OCI-LY1 (cell line): ENCODE data around the gene SHROOM4.

Experiments used
- H2AFZ ChIP-seq: fragments of 200-600 bp; sonication (generic), shearing (Covaris generic); 2 replicates; pipeline ENCODE4 v1.6.0; 2014; ENCODE audit warnings: antibody characterized with exemption, mild to moderate bottlenecking, low read length
- H3F3A ChIP-seq: fragments of 200-600 bp; sonication (generic), shearing (Covaris generic); 2 replicates; pipeline ENCODE4 v1.6.0; 2014; ENCODE audit warnings: mild to moderate bottlenecking, antibody characterized with exemption, low read length, moderate library complexity; ENCODE audit not compliant: insufficient read depth
- H3K27ac ChIP-seq: fragments of 200-600 bp; sonication (generic); 2 replicates; pipeline ENCODE4 v1.5.1; 2014; ENCODE audit warnings: low read length, mixed run types, mild to moderate bottlenecking, low read depth; ENCODE audit not compliant: poor library complexity, severe bottlenecking
- H3K27me3 ChIP-seq: fragments of 200-600 bp; sonication (generic); 2 replicates; pipeline ENCODE4 v1.6.0; 2014; ENCODE audit warnings: antibody characterized with exemption, mild to moderate bottlenecking, low read length, moderate library complexity; ENCODE audit not compliant: insufficient read depth
- H3K36me3 ChIP-seq: fragments of 200-600 bp; sonication (generic); 2 replicates; pipeline ENCODE4 v1.6.1; 2014; ENCODE audit warnings: mild to moderate bottlenecking, antibody characterized with exemption, low read length, moderate library complexity, mixed read lengths; ENCODE audit not compliant: insufficient read depth
- H3K4me1 ChIP-seq: fragments of 200-600 bp; sonication (generic); 2 replicates; pipeline ENCODE4 v1.5.1; 2014; ENCODE audit warnings: mild to moderate bottlenecking, low read length, moderate library complexity; ENCODE audit not compliant: insufficient read depth, severe bottlenecking
- H3K4me2 ChIP-seq: fragments of 200-600 bp; sonication (generic), shearing (Covaris generic); 2 replicates; pipeline ENCODE4 v1.6.1; 2014; ENCODE audit warnings: low read length
- H3K4me3 ChIP-seq: fragments of 200-600 bp; sonication (generic); 2 replicates; pipeline ENCODE4 v1.5.1; 2014; ENCODE audit warnings: low read length, low read depth, mild to moderate bottlenecking, mixed read lengths; ENCODE audit not compliant: poor library complexity, severe bottlenecking
- H3K79me2 ChIP-seq: fragments of 200-600 bp; shearing (Covaris generic); 2 replicates; pipeline ENCODE4 v1.6.1; 2016; ENCODE audit warnings: mixed run types, low read length, mixed read lengths; ENCODE audit not compliant: insufficient read depth
- H3K9ac ChIP-seq: fragments of 200-600 bp; sonication (generic), shearing (Covaris generic); 2 replicates; pipeline ENCODE4 v1.6.1; 2014; ENCODE audit warnings: mild to moderate bottlenecking, low read length, mixed read lengths
- H3K9me2 ChIP-seq: fragments of 200-600 bp; sonication (generic), shearing (Covaris generic); 2 replicates; pipeline ENCODE4 v1.6.1; 2014; ENCODE audit warnings: low read depth, mild to moderate bottlenecking, low read length, mixed read lengths
- H3K9me3 ChIP-seq: fragments of 200-600 bp; shearing (Covaris generic); 2 replicates; pipeline ENCODE4 v1.6.1; 2014; ENCODE audit warnings: low read length, mixed read lengths
- H4K20me1 ChIP-seq: fragments of 200-600 bp; sonication (generic), shearing (Covaris generic); 2 replicates; pipeline ENCODE4 v1.6.0; 2016; ENCODE audit warnings: mild to moderate bottlenecking, low read length; ENCODE audit not compliant: insufficient read depth
- EZH2 ChIP-seq: fragments of 200-600 bp; sonication (generic), shearing (Covaris generic); IDR thresholded peaks from 2 replicates; pipeline ENCODE4 v1.8.0; 2017; ENCODE audit warnings: borderline replicate concordance, mixed run types, mild to moderate bottlenecking, antibody characterized with exemption, low read length, moderate library complexity, mixed read lengths
- TF ChIP-seq, protein P1 (sequence below): fragments of 200-600 bp; sonication (generic), shearing (Covaris generic); IDR thresholded peaks from 2 replicates; pipeline ENCODE4 v1.5.1; 2017; ENCODE audit warnings: mild to moderate bottlenecking, antibody characterized with exemption, low read length, moderate library complexity, mixed read lengths

SHROOM4 gene

GRCh38 chrX:50629774-50630173, 184.2 kb downstream of the SHROOM4 start:
- H2AFZ ChIP-seq: no peak overlapping the region
- no peak overlapping the region for H3K4me2 ChIP-seq
- no peaks in the 10 kb centered on the region for H3K4me1 ChIP-seq
- no peaks in the 10 kb centered on the region for H3K36me3 ChIP-seq
- no peak overlapping the region for H3K4me3 ChIP-seq
- H3K79me2 ChIP-seq: no peaks in the 10 kb centered on the region
- no peak overlapping the region for H3K9ac ChIP-seq
- no peaks in the 10 kb centered on the region for H4K20me1 ChIP-seq
- H3K9me3 ChIP-seq: no peaks in the 10 kb centered on the region
- H3K9me2 ChIP-seq: no peaks in the 10 kb centered on the region
- no peaks in the 10 kb centered on the region for H3F3A ChIP-seq
- H3K27ac ChIP-seq: no peak overlapping the region
- H3K27me3 ChIP-seq: no peaks in the 10 kb centered on the region
- TF ChIP-seq, protein P1, sequence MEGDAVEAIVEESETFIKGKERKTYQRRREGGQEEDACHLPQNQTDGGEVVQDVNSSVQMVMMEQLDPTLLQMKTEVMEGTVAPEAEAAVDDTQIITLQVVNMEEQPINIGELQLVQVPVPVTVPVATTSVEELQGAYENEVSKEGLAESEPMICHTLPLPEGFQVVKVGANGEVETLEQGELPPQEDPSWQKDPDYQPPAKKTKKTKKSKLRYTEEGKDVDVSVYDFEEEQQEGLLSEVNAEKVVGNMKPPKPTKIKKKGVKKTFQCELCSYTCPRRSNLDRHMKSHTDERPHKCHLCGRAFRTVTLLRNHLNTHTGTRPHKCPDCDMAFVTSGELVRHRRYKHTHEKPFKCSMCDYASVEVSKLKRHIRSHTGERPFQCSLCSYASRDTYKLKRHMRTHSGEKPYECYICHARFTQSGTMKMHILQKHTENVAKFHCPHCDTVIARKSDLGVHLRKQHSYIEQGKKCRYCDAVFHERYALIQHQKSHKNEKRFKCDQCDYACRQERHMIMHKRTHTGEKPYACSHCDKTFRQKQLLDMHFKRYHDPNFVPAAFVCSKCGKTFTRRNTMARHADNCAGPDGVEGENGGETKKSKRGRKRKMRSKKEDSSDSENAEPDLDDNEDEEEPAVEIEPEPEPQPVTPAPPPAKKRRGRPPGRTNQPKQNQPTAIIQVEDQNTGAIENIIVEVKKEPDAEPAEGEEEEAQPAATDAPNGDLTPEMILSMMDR: no peak
- no peak for TF ChIP-seq EZH2

DNA sequence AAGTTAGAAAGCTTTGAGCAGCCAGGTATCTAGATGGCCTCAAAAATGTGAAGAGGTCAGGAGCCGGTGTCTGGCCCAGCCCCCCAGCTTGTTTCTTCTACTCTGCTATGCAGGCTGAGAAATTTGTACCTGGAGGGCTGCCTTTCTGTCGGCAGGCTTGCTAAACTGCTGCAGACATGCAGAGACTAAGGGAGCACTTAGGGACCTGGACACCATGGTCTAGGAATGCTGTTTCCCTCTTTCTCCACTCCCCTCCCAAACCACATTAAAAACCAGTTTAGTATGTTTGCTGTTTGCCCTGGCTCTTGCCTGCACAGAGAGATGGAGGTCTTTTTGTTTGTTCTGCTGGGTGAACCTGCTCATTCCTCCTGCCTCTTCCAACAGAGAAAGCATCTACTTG, 186.3 kb downstream of the SHROOM4 start:
- TF ChIP-seq, protein P1: no peak
- no peak for TF ChIP-seq EZH2
- Histone ChIP-seq H3K27ac (no peak overlapping the region), H2AFZ (no peak overlapping the region), H4K20me1 (no peaks in the 10 kb centered on the region), H3K4me3 (no peak overlapping the region), H3K4me1 (no peaks in the 10 kb centered on the region), H3K79me2 (no peaks in the 10 kb centered on the region), H3F3A (no peaks in the 10 kb centered on the region), H3K9me3 (no peaks in the 10 kb centered on the region), H3K4me2 (no peak overlapping the region), H3K36me3 (no peaks in the 10 kb centered on the region), H3K27me3 (no peaks in the 10 kb centered on the region), H3K9ac (no peak overlapping the region), H3K9me2 (no peaks in the 10 kb centered on the region)

GRCh38 chrX:50626432-50626831, 187.6 kb downstream of the SHROOM4 start:
- TF ChIP-seq EZH2: no peak
- TF ChIP-seq, protein P1: no peak

More at GRCh38 chrX:50626432-50626831, 187.6 kb downstream of the SHROOM4 start:
- Histone ChIP-seq H3K4me2 (no peak overlapping the region), H3F3A (no peaks in the 10 kb centered on the region), H3K4me3 (no peak overlapping the region), H3K27me3 (no peaks in the 10 kb centered on the region), H4K20me1 (no peaks in the 10 kb centered on the region), H3K27ac (no peak overlapping the region), H3K4me1 (no peaks in the 10 kb centered on the region), H3K9me3 (no peaks in the 10 kb centered on the region), H3K79me2 (no peaks in the 10 kb centered on the region), H3K9me2 (no peaks in the 10 kb centered on the region), H2AFZ (no peak overlapping the region), H3K9ac (no peak overlapping the region), H3K36me3 (no peaks in the 10 kb centered on the region)
